HEK293 (cell line): ENCODE results near the gene KRT14.

ENCODE experiments used
- FEZF1 ChIP-seq: fragments of 450-650 bp; formaldehyde crosslinking; IDR thresholded peaks from 2 replicates; pipeline ENCODE4 v1.5.1; 2016; ENCODE audit warnings: missing biosample characterization, missing genetic modification characterization
- HOXD13 ChIP-seq: sonication (generic); formaldehyde crosslinking; IDR thresholded peaks from 2 replicates; pipeline ENCODE4 v1.8.0; 2022; ENCODE audit warnings: missing genetic modification reagents, borderline replicate concordance
- KLF1 ChIP-seq: fragments of 450-650 bp; formaldehyde crosslinking; IDR thresholded peaks from 2 replicates; pipeline ENCODE4 v1.5.1; 2016; ENCODE audit warnings: missing biosample characterization, missing genetic modification characterization
- KLF16 ChIP-seq: fragments of 450-650 bp; formaldehyde crosslinking; IDR thresholded peaks from 2 replicates; pipeline ENCODE4 v1.5.1; 2017; ENCODE audit warnings: missing biosample characterization, missing genetic modification characterization
- KLF7 ChIP-seq: fragments of 450-650 bp; formaldehyde crosslinking; IDR thresholded peaks from 2 replicates; pipeline ENCODE4 v1.5.1; 2016; ENCODE audit warnings: missing biosample characterization, missing genetic modification characterization, borderline replicate concordance
- MEIS1 ChIP-seq: sonication (generic); formaldehyde crosslinking; IDR thresholded peaks from 2 replicates; pipeline ENCODE4 v1.8.1; 2022; ENCODE audit warnings: missing genetic modification reagents, mild to moderate bottlenecking, borderline replicate concordance
- SALL2 ChIP-seq: fragments of 450-650 bp; formaldehyde crosslinking; IDR thresholded peaks from 2 replicates; pipeline ENCODE4 v1.5.0; 2017; ENCODE audit warnings: missing biosample characterization, mild to moderate bottlenecking, missing genetic modification characterization, borderline replicate concordance
- SCRT2 ChIP-seq: fragments of 450-650 bp; formaldehyde crosslinking; IDR thresholded peaks from 2 replicates; pipeline ENCODE4 v1.5.1; 2016; ENCODE audit warnings: missing biosample characterization, missing genetic modification characterization
- SP3 ChIP-seq: fragments of 450-650 bp; formaldehyde crosslinking; IDR thresholded peaks from 2 replicates; pipeline ENCODE4 v1.5.1; 2016; ENCODE audit warnings: missing biosample characterization, missing genetic modification characterization
- TRIM28 ChIP-seq: IDR thresholded peaks from 2 replicates; pipeline ENCODE4 v1.6.1; 2011; ENCODE audit warnings: low read length, control low read depth, borderline replicate concordance
- ZBTB20 ChIP-seq: fragments of 450-650 bp; formaldehyde crosslinking; IDR thresholded peaks from 2 replicates; pipeline ENCODE4 v1.5.1; 2016; ENCODE audit warnings: missing biosample characterization, missing genetic modification characterization
- ZBTB8A ChIP-seq: fragments of 450-650 bp; formaldehyde crosslinking; IDR thresholded peaks from 2 replicates; pipeline ENCODE4 v1.5.1; 2016; ENCODE audit warnings: missing biosample characterization, missing genetic modification characterization
- ZEB2 ChIP-seq: fragments of 450-650 bp; formaldehyde crosslinking; IDR thresholded peaks from 2 replicates; pipeline ENCODE4 v1.5.1; 2016; ENCODE audit warnings: missing biosample characterization, missing genetic modification characterization
- ZFP37 ChIP-seq: fragments of 450-650 bp; formaldehyde crosslinking; IDR thresholded peaks from 2 replicates; pipeline ENCODE4 v1.5.1; 2016; ENCODE audit warnings: missing biosample characterization, missing genetic modification characterization
- ZNF112 ChIP-seq: fragments of 450-650 bp; formaldehyde crosslinking; IDR thresholded peaks from 2 replicates; pipeline ENCODE4 v1.5.0; 2017; ENCODE audit warnings: missing biosample characterization, missing genetic modification characterization
- ZNF2 ChIP-seq: fragments of 450-650 bp; formaldehyde crosslinking; IDR thresholded peaks from 2 replicates; pipeline ENCODE4 v1.5.1; 2016; ENCODE audit warnings: missing biosample characterization, missing genetic modification characterization
- ZNF266 ChIP-seq: fragments of 450-650 bp; formaldehyde crosslinking; IDR thresholded peaks from 2 replicates; pipeline ENCODE4 v1.5.1; 2016; ENCODE audit warnings: missing biosample characterization, missing genetic modification characterization, low read depth
- ZNF274 ChIP-seq, 2 experiments: fragments of 200-500 bp in 1 of 2; fragments of 450-650 bp in 1 of 2; sonication (Bioruptor generic) in 1 of 2; formaldehyde crosslinking in 1 of 2; IDR thresholded peaks; 2 replicates each; pipeline versions ENCODE4 v1.5.1 to v1.6.1; 2014 to 2016; ENCODE audit warnings: borderline replicate concordance in 1 of 2, inconsistent platforms in 1 of 2, low read length in 1 of 2, missing biosample characterization in 1 of 2, missing genetic modification characterization in 1 of 2
- ZNF350 ChIP-seq: fragments of 450-650 bp; formaldehyde crosslinking; IDR thresholded peaks from 2 replicates; pipeline ENCODE4 v1.5.0; 2017; ENCODE audit warnings: missing biosample characterization, mild to moderate bottlenecking, missing genetic modification characterization
- ZNF473 ChIP-seq: fragments of 450-650 bp; formaldehyde crosslinking; IDR thresholded peaks from 2 replicates; pipeline ENCODE4 v1.5.1; 2017; ENCODE audit warnings: missing biosample characterization, missing genetic modification characterization
- ZNF548 ChIP-seq: fragments of 450-650 bp; formaldehyde crosslinking; IDR thresholded peaks from 2 replicates; pipeline ENCODE4 v1.5.1; 2016; ENCODE audit warnings: missing biosample characterization, missing genetic modification characterization
- ZNF549 ChIP-seq: fragments of 450-650 bp; IDR thresholded peaks from 2 replicates; pipeline ENCODE4 v1.5.1; 2018; ENCODE audit warnings: missing biosample characterization, missing genetic modification characterization, mild to moderate bottlenecking, inconsistent platforms, moderate library complexity
- ZNF558 ChIP-seq: fragments of 450-650 bp; formaldehyde crosslinking; IDR thresholded peaks from 2 replicates; pipeline ENCODE4 v1.5.1; 2016; ENCODE audit warnings: missing biosample characterization, missing genetic modification characterization
- ZNF629 ChIP-seq: fragments of 450-650 bp; formaldehyde crosslinking; IDR thresholded peaks from 2 replicates; pipeline ENCODE4 v1.5.1; 2017; ENCODE audit warnings: missing biosample characterization, missing genetic modification characterization
- ZNF776 ChIP-seq: fragments of 450-650 bp; formaldehyde crosslinking; IDR thresholded peaks from 2 replicates; pipeline ENCODE4 v1.5.0; 2017; ENCODE audit warnings: missing biosample characterization, missing genetic modification characterization, borderline replicate concordance
- ZSCAN30 ChIP-seq: fragments of 450-650 bp; IDR thresholded peaks from 2 replicates; pipeline ENCODE4 v1.5.1; 2018; ENCODE audit warnings: missing biosample characterization, mild to moderate bottlenecking, missing genetic modification characterization, moderate library complexity
- ZXDB ChIP-seq: fragments of 450-650 bp; formaldehyde crosslinking; IDR thresholded peaks from 2 replicates; pipeline ENCODE4 v1.5.1; 2016; ENCODE audit warnings: missing biosample characterization, missing genetic modification characterization
- TF ChIP-seq, protein P1 (sequence below): fragments of 450-650 bp; formaldehyde crosslinking; IDR thresholded peaks from 2 replicates; pipeline ENCODE4 v1.5.1; 2016; ENCODE audit warnings: missing biosample characterization, missing genetic modification characterization
- TF ChIP-seq, protein P2 (sequence below): fragments of 450-650 bp; formaldehyde crosslinking; IDR thresholded peaks from 2 replicates; pipeline ENCODE4 v1.5.1; 2016; ENCODE audit warnings: missing biosample characterization, missing genetic modification characterization
- TF ChIP-seq, protein P3 (sequence below): fragments of 450-650 bp; formaldehyde crosslinking; IDR thresholded peaks from 2 replicates; pipeline ENCODE4 v1.5.1; 2016; ENCODE audit warnings: missing biosample characterization, missing genetic modification characterization
- TF ChIP-seq, protein P4 (sequence below): fragments of 450-650 bp; formaldehyde crosslinking; IDR thresholded peaks from 2 replicates; pipeline ENCODE4; 2016; ENCODE audit warnings: missing biosample characterization, missing genetic modification characterization
- TF ChIP-seq, protein P5 (sequence below): fragments of 450-650 bp; formaldehyde crosslinking; IDR thresholded peaks from 2 replicates; pipeline ENCODE4 v1.5.1; 2016; ENCODE audit warnings: missing biosample characterization, missing genetic modification characterization
- TF ChIP-seq, protein P6 (sequence below): fragments of 450-650 bp; formaldehyde crosslinking; IDR thresholded peaks from 2 replicates; pipeline ENCODE4 v1.5.1; 2016; ENCODE audit warnings: missing biosample characterization, missing genetic modification characterization

The KRT14 gene

DNA sequence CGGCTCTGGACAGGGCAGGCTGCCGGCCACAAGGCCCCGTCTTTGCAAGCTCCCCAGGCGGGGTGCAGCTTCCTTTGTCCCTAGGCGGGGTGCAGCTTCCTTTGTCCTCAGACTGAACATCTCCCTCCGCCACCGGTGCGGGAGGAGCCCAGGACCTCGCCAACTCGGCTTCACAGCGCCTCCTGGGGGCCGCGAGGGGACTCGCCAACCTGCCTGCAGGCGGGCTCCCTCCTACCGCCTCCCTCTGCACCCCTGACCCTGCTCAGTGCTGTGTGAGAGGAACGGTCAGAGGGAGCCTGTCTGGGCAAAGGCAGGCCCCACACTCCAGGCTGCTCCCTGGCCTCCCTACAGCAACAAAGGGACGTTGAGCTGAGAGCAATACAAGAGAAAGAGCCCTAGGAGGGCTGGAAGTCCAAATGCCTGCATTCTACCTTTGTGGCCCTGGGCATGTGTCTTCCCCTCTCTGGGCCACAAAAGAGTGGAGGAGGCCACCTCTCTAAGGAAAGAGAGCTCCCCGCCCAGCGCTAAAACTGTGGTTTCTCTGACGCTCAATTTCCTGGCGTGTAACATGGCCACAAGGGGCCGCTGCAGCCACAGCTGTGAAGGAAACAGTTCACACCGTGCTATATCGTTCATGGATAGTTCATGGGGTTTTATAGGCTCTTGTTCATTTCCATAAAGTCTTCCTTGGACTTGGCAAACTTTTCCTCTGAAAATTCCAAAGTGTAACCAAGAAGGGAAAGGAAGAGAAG is 37.7 kb downstream of the KRT14 start (continued):
- TF ChIP-seq, protein P1, sequence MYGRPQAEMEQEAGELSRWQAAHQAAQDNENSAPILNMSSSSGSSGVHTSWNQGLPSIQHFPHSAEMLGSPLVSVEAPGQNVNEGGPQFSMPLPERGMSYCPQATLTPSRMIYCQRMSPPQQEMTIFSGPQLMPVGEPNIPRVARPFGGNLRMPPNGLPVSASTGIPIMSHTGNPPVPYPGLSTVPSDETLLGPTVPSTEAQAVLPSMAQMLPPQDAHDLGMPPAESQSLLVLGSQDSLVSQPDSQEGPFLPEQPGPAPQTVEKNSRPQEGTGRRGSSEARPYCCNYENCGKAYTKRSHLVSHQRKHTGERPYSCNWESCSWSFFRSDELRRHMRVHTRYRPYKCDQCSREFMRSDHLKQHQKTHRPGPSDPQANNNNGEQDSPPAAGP (tag by site-specific recombination), result 0 out of 2 replicates have a peak, but pooled peaks have one; percentile 14
- TF ChIP-seq KLF7 (tag by site-specific recombination) (0 out of 2 replicates have a peak, but pooled peaks have one; percentile 7), SALL2 (no peak), FEZF1 (tag by site-specific recombination) (peak; percentile 51; the same call in 1 of the 2 replicates), KLF1 (tag by site-specific recombination) (no peak), ZNF266 (tag by site-specific recombination) (no peak), ZNF548 (tag by site-specific recombination) (no peak), ZNF473 (tag by site-specific recombination) (no peak), ZNF629 (peak; percentile 44; the same call in 1 of the 2 replicates), ZNF350 (tag by site-specific recombination) (no peak), HOXD13 (no peak), ZNF112 (tag by site-specific recombination) (no peak), ZNF2 (tag by site-specific recombination) (peak; percentile 92), KLF16 (no peak), ZEB2 (tag by site-specific recombination) (0 out of 2 replicates have a peak, but pooled peaks have one; percentile 38), ZBTB20 (no peak), ZBTB8A (tag by site-specific recombination) (0 out of 2 replicates have a peak, but pooled peaks have one; percentile 30), ZSCAN30 (tag by site-specific recombination) (no peak; the same call in none of the 2 replicates), SCRT2 (tag by site-specific recombination) (no peak), MEIS1 (CRISPR knock-in tag) (no peak), ZFP37 (0 out of 2 replicates have a peak, but pooled peaks have one; percentile 68), ZNF549 (no peak), ZNF776 (tag by site-specific recombination) (no peak), ZXDB (no peak), TRIM28 (peak; percentile 55; the same call in 1 of the 2 replicates), SP3 (tag by site-specific recombination) (0 out of 2 replicates have a peak, but pooled peaks have one; percentile 16), ZNF558 (tag by site-specific recombination) (0 out of 2 replicates have a peak, but pooled peaks have one; percentile 22), ZNF274 (IDR thresholded peaks at IDR 0.05; ENCODE audit: low read length) (no peak), ZNF274 (tag by site-specific recombination; IDR thresholded peaks at IDR 0.05; ENCODE audit: borderline replicate concordance) (no peak)
- TF ChIP-seq, protein P2, sequence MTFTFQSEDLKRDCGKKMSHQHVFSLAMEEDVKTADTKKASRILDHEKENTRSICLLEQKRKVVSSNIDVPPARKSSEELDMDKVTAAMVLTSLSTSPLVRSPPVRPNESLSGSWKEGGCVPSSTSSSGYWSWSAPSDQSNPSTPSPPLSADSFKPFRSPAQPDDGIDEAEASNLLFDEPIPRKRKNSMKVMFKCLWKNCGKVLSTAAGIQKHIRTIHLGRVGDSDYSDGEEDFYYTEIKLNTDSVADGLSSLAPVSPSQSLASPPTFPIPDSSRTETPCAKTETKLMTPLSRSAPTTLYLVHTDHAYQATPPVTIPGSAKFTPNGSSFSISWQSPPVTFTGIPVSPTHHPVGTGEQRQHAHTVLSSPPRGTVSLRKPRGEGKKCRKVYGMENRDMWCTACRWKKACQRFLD, result no peak
- TF ChIP-seq, protein P3, sequence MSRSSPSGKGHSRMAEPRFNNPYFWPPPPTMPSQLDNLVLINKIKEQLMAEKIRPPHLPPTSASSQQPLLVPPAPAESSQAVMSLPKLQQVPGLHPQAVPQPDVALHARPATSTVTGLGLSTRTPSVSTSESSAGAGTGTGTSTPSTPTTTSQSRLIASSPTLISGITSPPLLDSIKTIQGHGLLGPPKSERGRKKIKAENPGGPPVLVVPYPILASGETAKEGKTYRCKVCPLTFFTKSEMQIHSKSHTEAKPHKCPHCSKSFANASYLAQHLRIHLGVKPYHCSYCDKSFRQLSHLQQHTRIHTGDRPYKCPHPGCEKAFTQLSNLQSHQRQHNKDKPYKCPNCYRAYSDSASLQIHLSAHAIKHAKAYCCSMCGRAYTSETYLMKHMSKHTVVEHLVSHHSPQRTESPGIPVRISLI (tag by site-specific recombination), result no peak
- TF ChIP-seq, protein P4, sequence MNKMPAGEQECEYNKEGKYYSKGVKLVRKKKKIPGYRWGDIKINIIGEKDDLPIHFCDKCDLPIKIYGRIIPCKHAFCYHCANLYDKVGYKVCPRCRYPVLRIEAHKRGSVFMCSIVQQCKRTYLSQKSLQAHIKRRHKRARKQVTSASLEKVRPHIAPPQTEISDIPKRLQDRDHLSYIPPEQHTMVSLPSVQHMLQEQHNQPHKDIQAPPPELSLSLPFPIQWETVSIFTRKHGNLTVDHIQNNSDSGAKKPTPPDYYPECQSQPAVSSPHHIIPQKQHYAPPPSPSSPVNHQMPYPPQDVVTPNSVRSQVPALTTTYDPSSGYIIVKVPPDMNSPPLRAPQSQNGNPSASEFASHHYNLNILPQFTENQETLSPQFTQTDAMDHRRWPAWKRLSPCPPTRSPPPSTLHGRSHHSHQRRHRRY (tag by site-specific recombination), result no peak
- TF ChIP-seq, protein P5, sequence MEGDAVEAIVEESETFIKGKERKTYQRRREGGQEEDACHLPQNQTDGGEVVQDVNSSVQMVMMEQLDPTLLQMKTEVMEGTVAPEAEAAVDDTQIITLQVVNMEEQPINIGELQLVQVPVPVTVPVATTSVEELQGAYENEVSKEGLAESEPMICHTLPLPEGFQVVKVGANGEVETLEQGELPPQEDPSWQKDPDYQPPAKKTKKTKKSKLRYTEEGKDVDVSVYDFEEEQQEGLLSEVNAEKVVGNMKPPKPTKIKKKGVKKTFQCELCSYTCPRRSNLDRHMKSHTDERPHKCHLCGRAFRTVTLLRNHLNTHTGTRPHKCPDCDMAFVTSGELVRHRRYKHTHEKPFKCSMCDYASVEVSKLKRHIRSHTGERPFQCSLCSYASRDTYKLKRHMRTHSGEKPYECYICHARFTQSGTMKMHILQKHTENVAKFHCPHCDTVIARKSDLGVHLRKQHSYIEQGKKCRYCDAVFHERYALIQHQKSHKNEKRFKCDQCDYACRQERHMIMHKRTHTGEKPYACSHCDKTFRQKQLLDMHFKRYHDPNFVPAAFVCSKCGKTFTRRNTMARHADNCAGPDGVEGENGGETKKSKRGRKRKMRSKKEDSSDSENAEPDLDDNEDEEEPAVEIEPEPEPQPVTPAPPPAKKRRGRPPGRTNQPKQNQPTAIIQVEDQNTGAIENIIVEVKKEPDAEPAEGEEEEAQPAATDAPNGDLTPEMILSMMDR (tag by site-specific recombination), result peak; percentile 80
- TF ChIP-seq, protein P6, sequence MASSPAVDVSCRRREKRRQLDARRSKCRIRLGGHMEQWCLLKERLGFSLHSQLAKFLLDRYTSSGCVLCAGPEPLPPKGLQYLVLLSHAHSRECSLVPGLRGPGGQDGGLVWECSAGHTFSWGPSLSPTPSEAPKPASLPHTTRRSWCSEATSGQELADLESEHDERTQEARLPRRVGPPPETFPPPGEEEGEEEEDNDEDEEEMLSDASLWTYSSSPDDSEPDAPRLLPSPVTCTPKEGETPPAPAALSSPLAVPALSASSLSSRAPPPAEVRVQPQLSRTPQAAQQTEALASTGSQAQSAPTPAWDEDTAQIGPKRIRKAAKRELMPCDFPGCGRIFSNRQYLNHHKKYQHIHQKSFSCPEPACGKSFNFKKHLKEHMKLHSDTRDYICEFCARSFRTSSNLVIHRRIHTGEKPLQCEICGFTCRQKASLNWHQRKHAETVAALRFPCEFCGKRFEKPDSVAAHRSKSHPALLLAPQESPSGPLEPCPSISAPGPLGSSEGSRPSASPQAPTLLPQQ (tag by site-specific recombination), result peak; percentile 55; the same call in 1 of the 2 replicates
